Upper lobe of left lung (tissue), 6 donors: ENCODE data around the gene PLA2G4D. TPM values are rescaled to one million over a fixed set of nuclear protein-coding genes. Genes with fewer than 3 reads are reported as not detected.

Experiments used
- ATAC-seq, 2 donors: fragments of 200-7000 bp; cut with Tn5 transposase; one replicate each; pipeline ENCODE4 v1.9.1; 2022; ENCODE audit warnings: mild to moderate bottlenecking in 2 of 2, moderate library complexity in 2 of 2; ENCODE audit not compliant: low FRiP score in 2 of 2
- DNase-seq, 2 donors: peaks; one replicate each; pipeline ENCODE4 v3.0.0-alpha.2; 2019 to 2020
- H3K27ac ChIP-seq, 4 donors: fragments of 200-600 bp; sonication (generic); one replicate each; pipeline ENCODE4 v1.5.1; 2016 to 2019
- H3K27me3 ChIP-seq, 4 donors: fragments of 200-600 bp; sonication (generic); one replicate each; pipeline ENCODE4 v1.5.1; 2017 to 2019
- H3K36me3 ChIP-seq, 4 donors: fragments of 200-600 bp; sonication (generic); one replicate each; pipeline ENCODE4 v1.5.1; 2016 to 2019
- H3K4me1 ChIP-seq, 4 donors: fragments of 200-600 bp; sonication (generic); one replicate each; pipeline ENCODE4 v1.5.1; 2018 to 2019
- H3K4me3 ChIP-seq, 4 donors: fragments of 200-600 bp; sonication (generic); one replicate each; pipeline ENCODE4 v1.5.1; 2017 to 2019; ENCODE audit warnings: mild to moderate bottlenecking in 2 of 4, moderate library complexity in 1 of 4
- H3K9me3 ChIP-seq, 4 donors: fragments of 200-600 bp; sonication (generic); one replicate each; pipeline ENCODE4 v1.5.1; 2018 to 2019
- CTCF ChIP-seq, 6 experiments: fragments of 450-650 bp in 4 of 6; fragments of 200-600 bp in 2 of 6; sonication (generic) in 2 of 6; IDR thresholded peaks; one replicate each; pipeline ENCODE4 v1.5.1; 2016 to 2019; ENCODE audit warnings: antibody characterized with exemption in 6 of 6
- EP300 ChIP-seq, 4 donors: sonication (generic); formaldehyde crosslinking; IDR thresholded peaks; one replicate each; pipeline ENCODE4 v1.5.1; 2017; ENCODE audit warnings: antibody characterized with exemption in 4 of 4, control low read depth in 2 of 4
- POLR2A ChIP-seq, 4 donors: fragments of 450-650 bp; IDR thresholded peaks; one replicate each; pipeline ENCODE4 v1.5.1; 2016 to 2017; ENCODE audit warnings: antibody characterized with exemption in 4 of 4, mild to moderate bottlenecking in 2 of 4
- POLR2AphosphoS5 ChIP-seq, 2 donors: sonication (generic); formaldehyde crosslinking; IDR thresholded peaks; one replicate each; pipeline ENCODE4 v1.5.1; 2017; ENCODE audit warnings: antibody characterized with exemption in 2 of 2
- WGBS, 2 donors: methylation state at CpG; one replicate each; pipeline ENCODE4 v1.1.5; 2017 to 2018; 5-methylcytosine and 5-hydroxymethylcytosine counted together
- total RNA-seq, 6 donors: library from RNA; depleted of rRNA in 4 of 6; stranded (reverse); fragments of >200 nt in 4 of 6; gene quantifications; one replicate each; pipeline versions ENCODE4 v1.1.0 to v1.2.1, GENCODE V29; 2016 to 2021
- donor health status: DM: no; HTN: no; CAD: no; lungs with moderate emphysema.
- donor health status: DM: no; HTN: yes; CAD: no; lungs with severe emphysema.

PLA2G4D gene
- total RNA-seq, 6 donors from 2014 or later, result not detected

- Histone ChIP-seq H3K4me3 (no peak overlapping the region), H3K4me1 (peaks cover 0 to 21% (median 3%) of the 10 kb centered on the region in 4 donors), H3K9me3 (no peaks in the 10 kb centered on the region), H3K36me3 (no peaks in the 10 kb centered on the region), H3K27me3 (no peaks in the 10 kb centered on the region), H3K27ac (peak overlapping the region in 2 of 4 donors; percentile 33 to 65)
- DNase-seq (no peak), ATAC-seq (no peak)
- TF ChIP-seq EP300 (IDR thresholded peaks at IDR 0.05) (no peak), CTCF (IDR thresholded peaks at IDR 0.05) (no peak), POLR2AphosphoS5 (IDR thresholded peaks at IDR 0.05) (no peak), POLR2A (IDR thresholded peaks at IDR 0.05) (no peak)
- 57 to 83% methylated on average over 1 to 6 of the region's 6 CpGs for WGBS, 2 donors
Measured at GRCh38 chr15:42018306-42019224, 75.8 kb downstream of the PLA2G4D start.

Other genes with a start within 250 kb of the PLA2G4D start
- gene SPTBN5, start 200.5 kb downstream of the PLA2G4D start, total RNA-seq, result 1 to 10 TPM in 3 of 6 donors, under 1 TPM in 3; 0.20 to 9.4 (median 2.0) TPM
- 10 to 100 TPM; 23.0 to 46.4 (median 31.5) TPM for gene EHD4, start 122.0 kb downstream of the PLA2G4D start, total RNA-seq
- gene PLA2G4E, start 73.5 kb downstream of the PLA2G4D start, total RNA-seq, result 1 to 10 TPM in 2 of 6 donors, under 1 TPM in 2, not detected in 2; 0.13 to 5.2 (median 1.1) TPM
- 100 to 1,000 TPM in 3 of 6 donors, 10 to 100 TPM in 3; 57.8 to 162 (median 99.8) TPM for gene PLA2G4F, start 62.1 kb upstream of the PLA2G4D start, total RNA-seq
- 100 to 1,000 TPM in 1 of 6 donors, 10 to 100 TPM in 5; 56.4 to 325 (median 85.3) TPM for gene VPS39, start 113.7 kb upstream of the PLA2G4D start, total RNA-seq
- 100 to 1,000 TPM in 3 of 6 donors, 10 to 100 TPM in 3; 67.3 to 295 (median 99.8) TPM for gene GANC, start 178.6 kb upstream of the PLA2G4D start, total RNA-seq
- gene TMEM87A, start 178.9 kb upstream of the PLA2G4D start, total RNA-seq, result 100 to 1,000 TPM in 4 of 6 donors, 10 to 100 TPM in 2; 50.2 to 242 (median 119) TPM